CD4-positive, alpha-beta memory T cell (primary cell): ENCODE results near the gene FAM13B. TPM values are rescaled to one million over a fixed set of nuclear protein-coding genes. Genes with fewer than 3 reads are reported as not detected.

Source experiments
- CTCF ChIA-PET: fragments of 350-600 bp; sonication (Branson Sonifier 250); formaldehyde crosslinking; loops from one replicate; lab custom pipeline; 2021; ENCODE audit warnings: inconsistent platforms; ENCODE audit not compliant: partially characterized antibody; lab: Charles Lee
- POLR2A ChIA-PET: fragments of 350-600 bp; sonication (Branson Sonifier 250); formaldehyde crosslinking; loops from one replicate; lab custom pipeline; 2021; ENCODE audit not compliant: partially characterized antibody; lab: Charles Lee
- DNase-seq, 5 donors: peaks; one replicate each; pipeline versions ENCODE4 v3.0.0 to v3.0.0-alpha.2; 2020 to 2022; ENCODE audit warnings: mixed read lengths in 1 of 5
- H3K27ac ChIP-seq: one replicate; pipeline ENCODE4 v1.7.0; 2013; ENCODE audit warnings: low read depth, low read length
- H3K27me3 ChIP-seq: 2 replicates; pipeline ENCODE4 v1.7.0; 2013; ENCODE audit warnings: mild to moderate bottlenecking, low read length, moderate library complexity; ENCODE audit not compliant: insufficient read depth
- H3K36me3 ChIP-seq: 2 replicates; pipeline ENCODE4 v1.7.0; 2013; ENCODE audit warnings: mild to moderate bottlenecking, low read length, moderate library complexity; ENCODE audit not compliant: insufficient read depth
- H3K4me1 ChIP-seq: 2 replicates; pipeline ENCODE4 v1.7.0; 2013; ENCODE audit warnings: mild to moderate bottlenecking, low read length, moderate library complexity; ENCODE audit not compliant: insufficient read depth
- H3K4me3 ChIP-seq, 2 donors: one replicate each; pipeline ENCODE4 v1.7.0; 2013; ENCODE audit warnings: low read length in 2 of 2, mild to moderate bottlenecking in 1 of 2
- H3K9me3 ChIP-seq, 2 donors: one replicate each; pipeline ENCODE4 v1.7.0; 2013; ENCODE audit warnings: low read length in 2 of 2, control low read depth in 1 of 2; ENCODE audit not compliant: control insufficient read depth in 1 of 2
- H3K27ac Mint-ChIP-seq, 7 donors: one replicate each; pipeline ENCODE4 v1.8.0; 2020 to 2021; ENCODE audit warnings: mixed read lengths in 7 of 7, mild to moderate bottlenecking in 6 of 7, inconsistent platforms in 3 of 7, moderate library complexity in 3 of 7
- H3K27me3 Mint-ChIP-seq, 2 donors: one replicate each; pipeline ENCODE4 v1.8.0; 2020 to 2021; ENCODE audit warnings: mixed read lengths in 2 of 2
- H3K36me3 Mint-ChIP-seq, 2 donors: one replicate each; pipeline ENCODE4 v1.8.0; 2020 to 2021; ENCODE audit warnings: mixed read lengths in 2 of 2, inconsistent platforms in 1 of 2, mild to moderate bottlenecking in 1 of 2
- H3K4me1 Mint-ChIP-seq, 4 donors: one replicate each; pipeline ENCODE4 v1.8.0; 2020 to 2021; ENCODE audit warnings: mixed read lengths in 4 of 4, mild to moderate bottlenecking in 1 of 4
- H3K4me3 Mint-ChIP-seq, 8 donors: one replicate each; pipeline ENCODE4 v1.8.0; 2020 to 2021; ENCODE audit warnings: mixed read lengths in 8 of 8, mild to moderate bottlenecking in 7 of 8, moderate library complexity in 6 of 8, inconsistent platforms in 3 of 8
- H3K9me3 Mint-ChIP-seq, 8 donors: one replicate each; pipeline ENCODE4 v1.8.0; 2020 to 2021; ENCODE audit warnings: mixed read lengths in 8 of 8, mild to moderate bottlenecking in 5 of 8, inconsistent platforms in 3 of 8, moderate library complexity in 1 of 8
- intact Hi-C: fragments of 100-400 bp; cut with micrococcal nuclease; formaldehyde crosslinking; loops from one replicate; pipeline ENCODE4 v1.15.1; 2023
- polyA plus RNA-seq, 2 donors: library from polyadenylated mRNA; unstranded; fragments of 300-500 nt; fragmentation: Illumina TruSeq; gene quantifications; one replicate each; pipeline ENCODE4 v1.2.3, GENCODE V29; 2021
- total RNA-seq, 2 experiments: library from RNA; stranded (reverse); gene quantifications; one replicate each; pipeline ENCODE4 v1.2.3, GENCODE V29; 2021

FAM13B gene
- total and polyA plus RNA-seq, 4 experiments from 2014 or later: 14.4 to 66.6 (median 45.5) TPM

DNA sequence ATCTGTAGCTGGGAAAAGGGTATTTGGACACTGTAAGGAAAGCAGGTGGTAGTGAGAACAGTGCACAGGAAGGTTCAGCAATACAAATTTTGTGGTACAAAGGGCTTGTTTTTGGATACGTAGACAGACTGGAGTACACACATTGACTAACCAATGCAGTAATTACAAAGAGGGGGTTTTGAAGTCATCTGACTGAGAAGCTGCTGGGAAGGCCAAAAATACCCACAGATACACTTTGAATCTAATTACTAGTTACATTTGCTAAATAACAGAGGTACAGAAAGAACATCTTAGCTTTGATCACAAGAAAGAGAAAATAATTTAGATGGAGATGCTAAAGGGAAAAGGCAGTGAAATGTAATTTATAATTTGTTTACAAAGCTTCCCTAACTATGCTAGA lies 97.7 kb downstream of the FAM13B start:
- ChIA-PET CTCF (no interaction called here), POLR2A (no interaction called here)
- Histone ChIP-seq H3K4me3 (no peak overlapping the region), H3K27ac (no peak overlapping the region), H3K4me1 (no peaks in the 10 kb centered on the region), H3K36me3 (peaks cover 14% of the 10 kb centered on the region), H3K27me3 (no peaks in the 10 kb centered on the region), H3K9me3 (no peaks in the 10 kb centered on the region)
- peaks cover 0 to 5% (median 0%) of the 10 kb centered on the region in 4 donors for H3K4me1 Mint-ChIP-seq
- DNase-seq: no peak
- H3K9me3 Mint-ChIP-seq: no peaks in the 10 kb centered on the region
- H3K4me3 Mint-ChIP-seq: no peak overlapping the region
- H3K36me3 Mint-ChIP-seq: peaks cover 26 to 36% of the 10 kb centered on the region in 2 donors
- intact Hi-C loops: no loop called here
- no peaks in the 10 kb centered on the region for H3K27me3 Mint-ChIP-seq
- H3K27ac Mint-ChIP-seq: peak overlapping the region in 4 of 7 donors; percentile 31 to 75 (median 42)

DNA sequence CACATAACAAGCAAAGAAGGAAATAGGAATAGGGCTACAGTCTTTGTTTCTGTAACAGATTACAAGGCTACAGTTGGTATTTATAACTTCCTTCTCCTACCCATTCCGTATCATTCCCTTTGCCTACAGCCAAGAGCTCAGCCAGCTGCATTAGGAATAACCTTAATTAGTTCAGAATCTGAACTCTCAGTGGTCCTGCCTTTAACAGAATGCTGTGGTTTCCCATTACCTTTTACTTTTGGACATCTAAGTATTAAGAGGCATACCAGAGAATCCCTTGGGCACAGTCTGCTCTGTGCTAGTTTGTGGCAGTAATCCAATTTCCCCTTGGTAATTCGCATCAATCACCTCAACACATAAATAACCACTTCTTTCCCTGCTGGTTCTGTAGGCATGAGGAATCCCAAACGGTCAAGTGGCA lies 99.4 kb downstream of the FAM13B start:
- H3K36me3 ChIP-seq: no peaks in the 10 kb centered on the region
- peak overlapping the region in 4 of 7 donors; percentile 23 to 87 (median 76) for H3K27ac Mint-ChIP-seq
- H3K27me3 ChIP-seq: no peaks in the 10 kb centered on the region
- ChIA-PET CTCF (interaction anchor here (0.5 kb wide), 1 partner anchor 182 kb away, joined by 3 read pairs; no protein-coding TSS in a partner anchor), POLR2A (no interaction called here)
- no peak overlapping the region for H3K4me3 Mint-ChIP-seq
- peaks cover 16 to 21% of the 10 kb centered on the region in 2 donors for H3K36me3 Mint-ChIP-seq
- no peaks in the 10 kb centered on the region for H3K9me3 Mint-ChIP-seq
- no peak for DNase-seq
- H3K4me3 ChIP-seq: no peak overlapping the region
- intact Hi-C loops: no loop called here
- no peaks in the 10 kb centered on the region for H3K9me3 ChIP-seq
- no peaks in the 10 kb centered on the region for H3K4me1 ChIP-seq
- no peaks in the 10 kb centered on the region for H3K4me1 Mint-ChIP-seq
- no peak overlapping the region for H3K27ac ChIP-seq
- H3K27me3 Mint-ChIP-seq: no peaks in the 10 kb centered on the region

DNA sequence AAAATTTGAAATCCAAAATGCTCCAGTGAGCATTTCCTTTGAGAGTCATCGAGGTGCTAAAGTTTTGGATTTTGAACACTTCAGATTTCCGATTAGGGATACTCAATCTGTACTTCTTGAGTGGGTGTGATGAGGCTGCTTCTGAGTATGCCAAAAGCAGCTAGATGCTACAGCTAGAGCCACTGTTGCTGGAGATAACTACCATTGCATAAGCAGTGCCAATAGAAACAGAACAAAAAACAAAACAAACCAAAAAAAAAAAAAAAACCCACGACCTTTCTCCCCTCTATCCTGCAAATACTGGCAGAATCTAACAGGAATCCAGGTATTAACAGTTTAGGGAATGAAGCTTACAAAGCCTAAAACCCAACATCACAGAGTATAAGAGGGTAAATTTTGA lies 100.1 kb downstream of the FAM13B start:
- Mint-ChIP-seq H3K4me3 (no peak overlapping the region), H3K27me3 (no peaks in the 10 kb centered on the region), H3K36me3 (peaks cover 16 to 21% of the 10 kb centered on the region in 2 donors), H3K9me3 (no peaks in the 10 kb centered on the region), H3K27ac (no peak overlapping the region), H3K4me1 (no peaks in the 10 kb centered on the region)
- intact Hi-C loops: no loop called here
- no peak for DNase-seq
- CTCF ChIA-PET: no interaction called here
- H3K27ac ChIP-seq: no peak overlapping the region
- no peaks in the 10 kb centered on the region for H3K36me3 ChIP-seq
- no peaks in the 10 kb centered on the region for H3K27me3 ChIP-seq
- POLR2A ChIA-PET: no interaction called here
- no peak overlapping the region for H3K4me3 ChIP-seq
- no peaks in the 10 kb centered on the region for H3K4me1 ChIP-seq
- no peaks in the 10 kb centered on the region for H3K9me3 ChIP-seq

DNA sequence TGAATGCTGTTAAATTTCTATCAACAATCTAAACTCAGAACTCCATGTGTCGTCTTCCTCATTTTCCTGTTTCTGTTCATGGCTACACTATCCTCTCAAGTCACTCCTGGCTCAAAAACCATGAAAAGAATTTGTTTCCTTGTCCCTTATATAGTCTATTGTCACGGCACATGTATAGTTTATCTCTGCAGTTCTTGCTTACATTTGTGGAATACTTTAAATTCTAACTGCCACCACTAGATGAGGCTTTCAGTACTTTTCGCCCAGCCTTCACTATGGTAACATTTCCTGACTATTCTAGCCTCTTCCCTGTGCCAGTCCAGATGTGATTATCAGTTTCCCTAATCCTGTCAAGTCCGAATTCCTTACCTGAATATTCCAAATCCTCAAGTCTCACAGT lies 109.0 kb downstream of the FAM13B start:
- H3K27me3 ChIP-seq: no peaks in the 10 kb centered on the region
- no peak overlapping the region for H3K4me3 Mint-ChIP-seq
- peaks cover 0 to under 1% (median 0%) of the 10 kb centered on the region in 8 donors for H3K9me3 Mint-ChIP-seq
- H3K27ac Mint-ChIP-seq: peak overlapping the region in 1 of 7 donors; percentile 15
- H3K27ac ChIP-seq: no peak overlapping the region
- peaks cover 3 to 9% of the 10 kb centered on the region in 2 donors for H3K36me3 Mint-ChIP-seq
- no peak overlapping the region for H3K4me3 ChIP-seq
- ChIA-PET POLR2A (no interaction called here), CTCF (no interaction called here)
- H3K4me1 Mint-ChIP-seq: no peaks in the 10 kb centered on the region
- H3K36me3 ChIP-seq: no peaks in the 10 kb centered on the region
- no peaks in the 10 kb centered on the region for H3K9me3 ChIP-seq
- no peaks in the 10 kb centered on the region for H3K4me1 ChIP-seq
- H3K27me3 Mint-ChIP-seq: no peaks in the 10 kb centered on the region
- intact Hi-C loops: no loop called here
- DNase-seq: no peak

DNA sequence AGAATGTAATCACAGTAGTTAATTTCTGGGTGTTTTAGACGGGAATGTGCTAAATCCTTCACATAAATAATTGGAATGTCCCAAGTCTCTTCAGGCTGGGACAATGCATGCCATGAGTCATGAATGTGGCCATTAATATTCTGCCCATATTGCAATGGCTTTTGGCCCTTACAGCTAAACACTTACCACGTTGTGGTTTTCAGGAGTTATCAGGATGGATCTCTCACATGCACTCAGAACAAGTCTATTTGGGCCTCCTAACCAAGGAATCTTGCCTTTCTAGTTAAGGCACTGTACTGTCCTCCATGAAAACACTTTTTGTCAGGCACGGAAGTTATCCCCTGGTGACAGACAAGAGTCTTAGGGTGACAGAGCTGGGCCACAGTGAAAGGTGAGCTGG lies 110.9 kb downstream of the FAM13B start:
- CTCF ChIA-PET: no interaction called here
- no peak overlapping the region for H3K27ac Mint-ChIP-seq

DNA sequence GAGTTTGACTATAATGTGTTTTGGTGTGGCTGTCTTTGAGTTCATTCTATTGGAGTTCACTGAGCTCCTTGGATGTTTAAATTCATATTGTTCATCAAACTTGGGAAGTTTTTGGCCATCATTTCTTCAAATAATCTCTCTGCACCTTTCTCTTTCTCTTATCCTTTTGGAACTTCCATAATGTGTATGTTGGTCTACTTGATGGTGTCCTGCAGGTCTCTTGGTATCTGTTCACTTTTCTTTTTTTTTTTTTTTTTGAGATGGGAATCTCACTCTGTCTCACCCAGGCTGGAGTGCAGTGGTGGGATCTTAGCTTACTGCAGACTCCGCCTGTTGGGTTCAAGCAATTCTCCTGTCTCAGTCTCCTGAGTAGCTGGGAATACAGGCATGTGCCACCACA lies 116.0 kb downstream of the FAM13B start:
- Histone ChIP-seq H3K27me3 (no peaks in the 10 kb centered on the region), H3K9me3 (no peaks in the 10 kb centered on the region), H3K27ac (no peak overlapping the region), H3K4me3 (no peak overlapping the region), H3K36me3 (no peaks in the 10 kb centered on the region), H3K4me1 (no peaks in the 10 kb centered on the region)
- H3K4me3 Mint-ChIP-seq: peak overlapping the region in 2 of 8 donors; percentile 48 to 52
- H3K9me3 Mint-ChIP-seq: peaks cover 0 to 43% (median 26%) of the 10 kb centered on the region in 8 donors
- H3K36me3 Mint-ChIP-seq: peaks cover 3 to 13% of the 10 kb centered on the region in 2 donors
- no peak for DNase-seq
- no peaks in the 10 kb centered on the region for H3K4me1 Mint-ChIP-seq
- H3K27ac Mint-ChIP-seq: peak overlapping the region in 1 of 7 donors; percentile 73
- peaks cover 0 to 5% of the 10 kb centered on the region in 2 donors for H3K27me3 Mint-ChIP-seq
- CTCF ChIA-PET: no interaction called here
- intact Hi-C loops: no loop called here
- POLR2A ChIA-PET: no interaction called here

More for the DNA sequence above, 110.9 kb downstream of the FAM13B start:
- no peak overlapping the region for H3K27ac ChIP-seq
- no peak for DNase-seq
- peaks cover 0 to 13% (median 8%) of the 10 kb centered on the region in 8 donors for H3K9me3 Mint-ChIP-seq
- no peaks in the 10 kb centered on the region for H3K27me3 ChIP-seq
- H3K4me3 ChIP-seq: no peak overlapping the region
- POLR2A ChIA-PET: no interaction called here
- H3K36me3 Mint-ChIP-seq: peaks cover under 1 to 9% of the 10 kb centered on the region in 2 donors
- no peaks in the 10 kb centered on the region for H3K36me3 ChIP-seq
- peaks cover 0 to 3% of the 10 kb centered on the region in 2 donors for H3K27me3 Mint-ChIP-seq
- intact Hi-C loops: no loop called here
- H3K9me3 ChIP-seq: no peaks in the 10 kb centered on the region
- H3K4me3 Mint-ChIP-seq: no peak overlapping the region
- H3K4me1 ChIP-seq: no peaks in the 10 kb centered on the region
- H3K4me1 Mint-ChIP-seq: no peaks in the 10 kb centered on the region

GRCh38 chr5:137914758-137915157 lies 118.1 kb downstream of the FAM13B start:
- Mint-ChIP-seq H3K4me3 (no peak overlapping the region), H3K4me1 (no peaks in the 10 kb centered on the region), H3K36me3 (peaks cover 3 to 13% of the 10 kb centered on the region in 2 donors), H3K9me3 (peaks cover 2 to 52% (median 30%) of the 10 kb centered on the region in 8 donors), H3K27ac (no peak overlapping the region), H3K27me3 (peaks cover 2 to 9% of the 10 kb centered on the region in 2 donors)
- no peak for DNase-seq
- ChIA-PET POLR2A (no interaction called here), CTCF (no interaction called here)
- Histone ChIP-seq H3K36me3 (no peaks in the 10 kb centered on the region), H3K27me3 (no peaks in the 10 kb centered on the region), H3K4me1 (no peaks in the 10 kb centered on the region), H3K4me3 (no peak overlapping the region), H3K9me3 (no peaks in the 10 kb centered on the region), H3K27ac (no peak overlapping the region)
- intact Hi-C loops: no loop called here
